GM12878 (cell line): ENCODE results near the gene RANBP17. TPM values are rescaled to one million over a fixed set of nuclear protein-coding genes. Genes with fewer than 3 reads are reported as not detected.

Experiments used
- ATAC-seq: fragments of 200-7000 bp; cut with Tn5 transposase; 3 replicates; pipeline ENCODE4 v1.9.1; 2020; ENCODE audit warnings: mild to moderate bottlenecking, moderate library complexity
- BruUV-seq: library from RNA; stranded (reverse); fragments of 400-500 nt; replicated peaks from 2 replicates; lab custom pipeline; 2021; lab: Mats Ljungman, UMichigan
- CTCF ChIA-PET: fragments of 300-600 bp; sonication (Branson Sonifier 250); formaldehyde crosslinking; extraction: SDS; loops from one replicate; lab custom pipeline; 2021; ENCODE audit warnings: inconsistent platforms; lab: Yijun Ruan, JAX
- POLR2A ChIA-PET: fragments of 350-600 bp; formaldehyde crosslinking; extraction: SDS; loops from one replicate; lab custom pipeline; 2021; ENCODE audit warnings: inconsistent platforms; lab: Charles Lee
- RAD21 ChIA-PET: fragments of 300-600 bp; sonication (Branson Sonifier 250); formaldehyde crosslinking; loops from one replicate; lab custom pipeline; 2023; ENCODE audit warnings: antibody characterized with exemption; ENCODE audit not compliant: unreplicated experiment; lab: Charles Lee
- SMC1A ChIA-PET: fragments of 300-600 bp; sonication (Branson Sonifier 250); formaldehyde crosslinking; loops from one replicate; lab custom pipeline; 2023; ENCODE audit not compliant: unreplicated experiment, uncharacterized antibody; lab: Charles Lee
- DNase-seq: peaks from one replicate; pipeline ENCODE4 v3.0.0-alpha.2; 2011; ENCODE audit warnings: low read depth, low spot score
- FAIRE-seq: peaks from 3 replicates; lab custom pipeline; 2011; peaks lifted over from hg19 to GRCh38; lab: Jason Lieb, UNC
- H2AFZ ChIP-seq: 2 replicates; pipeline ENCODE4 v1.6.0; 2011; ENCODE audit warnings: low read depth, low read length, control low read depth; ENCODE audit not compliant: control insufficient read depth
- H3K27ac ChIP-seq: 2 replicates; pipeline ENCODE4 v1.5.1; 2011; ENCODE audit warnings: control low read depth; ENCODE audit not compliant: control insufficient read depth, insufficient read depth
- H3K27me3 ChIP-seq, 2 experiments: replicated peaks in 1 of 2; 2 replicates each; pipeline versions ENCODE4 v1.6.0 to v1.6.1; 2011; ENCODE audit warnings: low read length in 1 of 2; ENCODE audit not compliant: control insufficient read depth in 2 of 2, insufficient read depth in 2 of 2
- H3K36me3 ChIP-seq, 2 experiments: 2 replicates each; pipeline ENCODE4 v1.5.1; 2011; ENCODE audit warnings: low read length in 1 of 2; ENCODE audit not compliant: control insufficient read depth in 2 of 2, insufficient read depth in 2 of 2
- H3K4me1 ChIP-seq: 2 replicates; pipeline ENCODE4 v1.6.1; 2011; ENCODE audit warnings: mild to moderate bottlenecking, low read length, moderate library complexity, mixed read lengths; ENCODE audit not compliant: control insufficient read depth, insufficient read depth
- H3K4me2 ChIP-seq: 2 replicates; pipeline ENCODE4 v1.6.0; 2011; ENCODE audit warnings: control low read depth; ENCODE audit not compliant: control insufficient read depth, insufficient read depth
- H3K4me3 ChIP-seq: fragments of 200-600 bp; sonication (generic); 2 replicates; pipeline ENCODE4 v1.5.1; 2016
- H3K79me2 ChIP-seq: 2 replicates; pipeline ENCODE4 v1.6.0; 2011; ENCODE audit warnings: low read length; ENCODE audit not compliant: control insufficient read depth, insufficient read depth
- H3K9ac ChIP-seq: 2 replicates; pipeline ENCODE4 v1.8.0; 2011; ENCODE audit warnings: low read length, control low read depth, mixed read lengths; ENCODE audit not compliant: control insufficient read depth, insufficient read depth
- H3K9me3 ChIP-seq: replicated peaks from 3 replicates; pipeline ENCODE4 v1.5.1; 2011; ENCODE audit warnings: mild to moderate bottlenecking, low read length; ENCODE audit not compliant: control insufficient read depth, insufficient read depth
- H4K20me1 ChIP-seq: 2 replicates; pipeline ENCODE4 v1.6.0; 2011; ENCODE audit not compliant: control insufficient read depth, insufficient read depth
- ATF7 ChIP-seq: fragments of 450-650 bp; IDR thresholded peaks from 2 replicates; pipeline ENCODE4 v1.6.1; 2016; ENCODE audit warnings: low read depth, mild to moderate bottlenecking
- MEF2A ChIP-seq: IDR thresholded peaks from 2 replicates; pipeline ENCODE4 v1.6.1; 2011; ENCODE audit warnings: low read depth, mild to moderate bottlenecking, low read length, moderate library complexity; ENCODE audit not compliant: insufficient read depth
- MTA3 ChIP-seq: IDR thresholded peaks from 2 replicates; pipeline ENCODE4 v1.6.1; 2012; ENCODE audit warnings: low read length, inconsistent platforms, borderline replicate concordance
- NFXL1 ChIP-seq: fragments of 450-650 bp; IDR thresholded peaks from 2 replicates; pipeline ENCODE4 v1.6.1; 2017; ENCODE audit warnings: antibody characterized with exemption, mild to moderate bottlenecking, borderline replicate concordance
- RAD51 ChIP-seq: fragments of 450-650 bp; IDR thresholded peaks from 2 replicates; pipeline ENCODE4 v1.6.1; 2016; ENCODE audit warnings: moderate library complexity, mild to moderate bottlenecking, inconsistent platforms
- SIN3A ChIP-seq: IDR thresholded peaks from 2 replicates; pipeline ENCODE4 v1.6.1; 2012; ENCODE audit warnings: low read depth, low read length, improper control_type of control experiment
- ZNF24 ChIP-seq: fragments of 450-650 bp; IDR thresholded peaks from 2 replicates; pipeline ENCODE4 v1.6.1; 2017; ENCODE audit warnings: antibody characterized with exemption, mild to moderate bottlenecking
- ZNF384 ChIP-seq: IDR thresholded peaks from 2 replicates; pipeline ENCODE4 v1.6.1; 2012; ENCODE audit warnings: low read depth, mild to moderate bottlenecking, low read length, improper control_type of control experiment, borderline replicate concordance
- WGBS: methylation state at CpG from one replicate; pipeline ENCODE4 v1.1.6; 2016; ENCODE audit warnings: low lambda C conversion rate; ENCODE audit not compliant: insufficient replicate concordance, insufficient coverage; ENCODE audit errors: missing lambda C conversion rate; 5-methylcytosine and 5-hydroxymethylcytosine counted together
- in situ Hi-C: fragments of 300-500 bp; cut with MboI; formaldehyde crosslinking; loops from 9 replicates; pipeline ENCODE4 v1.14.3; 2018; ENCODE audit warnings: mixed read lengths
- intact Hi-C: fragments of 100-400 bp; cut with micrococcal nuclease; formaldehyde crosslinking; loops from one replicate; pipeline ENCODE4 v1.14.2; 2022; ENCODE audit not compliant: unreplicated experiment
- polyA plus RNA-seq, 11 experiments: library from polyadenylated mRNA; depleted of rRNA in 4 of 11; unstranded in 6 of 11; stranded (reverse) in 5 of 11; fragments of >200 nt; fragmentation: Nextera tagmentation in 4 of 11; fragmentation: Illumina TruSeq in 1 of 11; extraction: Ambion mirVana in 4 of 11; extraction: Trizol in 1 of 11; gene quantifications; 1 replicate in 1 of 11; 2 replicates in 10 of 11; pipeline versions ENCODE4 v1.2.1 to v1.2.3, GENCODE V29; 2011 to 2016; ENCODE audit warnings: inconsistent platforms in 2 of 11, missing spikeins in 2 of 11, low read depth in 1 of 11
- total RNA-seq, 4 experiments: library from RNA; depleted of rRNA in 3 of 4; stranded (reverse); fragments of >200 nt in 3 of 4; fragmentation: Illumina TruSeq in 1 of 4; extraction: Trizol in 1 of 4; gene quantifications; 2 replicates each; pipeline versions ENCODE4 v1.2.1 to v1.2.3, GENCODE V29; 2013 to 2021
- TF ChIP-seq, protein P1 (sequence below): IDR thresholded peaks from 2 replicates; pipeline ENCODE4 v1.6.1; 2011; ENCODE audit warnings: low read depth, low read length, improper control_type of control experiment, borderline replicate concordance
- TF ChIP-seq, protein P2 (sequence below): IDR thresholded peaks from 2 replicates; pipeline ENCODE4 v1.6.1; 2011; ENCODE audit warnings: borderline replicate concordance, low read depth, mild to moderate bottlenecking, moderate library complexity, mixed read lengths, low read length; ENCODE audit not compliant: insufficient read depth; ENCODE audit errors: extremely low read length
- TF ChIP-seq, protein P3 (sequence below): fragments of 450-650 bp; IDR thresholded peaks from 2 replicates; pipeline ENCODE4 v1.6.1; 2017; ENCODE audit warnings: antibody characterized with exemption, mild to moderate bottlenecking, moderate library complexity

RANBP17 gene
- total and polyA plus RNA-seq, 10 of the 15 experiments (the other 5 are each of a cell fraction or from before 2014, with no cell fraction given): 0.10 TPM; not detected in 9

DNA sequence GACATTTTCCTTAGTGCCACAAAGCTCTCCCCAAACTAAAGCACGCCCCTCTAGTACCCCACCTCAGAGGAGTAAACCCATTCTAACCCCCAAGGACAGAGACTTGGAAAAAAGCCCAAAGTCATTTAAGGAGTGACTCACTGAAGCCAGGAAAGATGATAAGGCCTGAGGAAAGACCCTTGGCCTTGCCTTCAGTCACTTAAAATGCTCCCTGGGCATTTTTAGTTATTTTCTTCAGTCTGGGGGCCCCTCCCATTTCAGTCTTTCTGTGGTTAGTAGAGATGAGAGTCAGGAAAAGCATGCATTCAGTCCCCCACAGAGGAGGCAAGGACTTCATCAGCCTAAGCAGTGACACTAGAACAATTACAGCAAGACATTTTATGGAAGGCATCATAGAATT is 433.5 kb downstream of the RANBP17 start:
- TF ChIP-seq SIN3A (no peak), ATF7 (no peak), RAD51 (no peak), ZNF384 (no peak), ZNF24 (no peak), NFXL1 (no peak), MEF2A (no peak), MTA3 (no peak)
- TF ChIP-seq, protein P1, sequence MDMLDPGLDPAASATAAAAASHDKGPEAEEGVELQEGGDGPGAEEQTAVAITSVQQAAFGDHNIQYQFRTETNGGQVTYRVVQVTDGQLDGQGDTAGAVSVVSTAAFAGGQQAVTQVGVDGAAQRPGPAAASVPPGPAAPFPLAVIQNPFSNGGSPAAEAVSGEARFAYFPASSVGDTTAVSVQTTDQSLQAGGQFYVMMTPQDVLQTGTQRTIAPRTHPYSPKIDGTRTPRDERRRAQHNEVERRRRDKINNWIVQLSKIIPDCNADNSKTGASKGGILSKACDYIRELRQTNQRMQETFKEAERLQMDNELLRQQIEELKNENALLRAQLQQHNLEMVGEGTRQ: no peak
- TF ChIP-seq, protein P2, sequence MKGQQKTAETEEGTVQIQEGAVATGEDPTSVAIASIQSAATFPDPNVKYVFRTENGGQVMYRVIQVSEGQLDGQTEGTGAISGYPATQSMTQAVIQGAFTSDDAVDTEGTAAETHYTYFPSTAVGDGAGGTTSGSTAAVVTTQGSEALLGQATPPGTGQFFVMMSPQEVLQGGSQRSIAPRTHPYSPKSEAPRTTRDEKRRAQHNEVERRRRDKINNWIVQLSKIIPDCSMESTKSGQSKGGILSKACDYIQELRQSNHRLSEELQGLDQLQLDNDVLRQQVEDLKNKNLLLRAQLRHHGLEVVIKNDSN: no peak
- TF ChIP-seq, protein P3, sequence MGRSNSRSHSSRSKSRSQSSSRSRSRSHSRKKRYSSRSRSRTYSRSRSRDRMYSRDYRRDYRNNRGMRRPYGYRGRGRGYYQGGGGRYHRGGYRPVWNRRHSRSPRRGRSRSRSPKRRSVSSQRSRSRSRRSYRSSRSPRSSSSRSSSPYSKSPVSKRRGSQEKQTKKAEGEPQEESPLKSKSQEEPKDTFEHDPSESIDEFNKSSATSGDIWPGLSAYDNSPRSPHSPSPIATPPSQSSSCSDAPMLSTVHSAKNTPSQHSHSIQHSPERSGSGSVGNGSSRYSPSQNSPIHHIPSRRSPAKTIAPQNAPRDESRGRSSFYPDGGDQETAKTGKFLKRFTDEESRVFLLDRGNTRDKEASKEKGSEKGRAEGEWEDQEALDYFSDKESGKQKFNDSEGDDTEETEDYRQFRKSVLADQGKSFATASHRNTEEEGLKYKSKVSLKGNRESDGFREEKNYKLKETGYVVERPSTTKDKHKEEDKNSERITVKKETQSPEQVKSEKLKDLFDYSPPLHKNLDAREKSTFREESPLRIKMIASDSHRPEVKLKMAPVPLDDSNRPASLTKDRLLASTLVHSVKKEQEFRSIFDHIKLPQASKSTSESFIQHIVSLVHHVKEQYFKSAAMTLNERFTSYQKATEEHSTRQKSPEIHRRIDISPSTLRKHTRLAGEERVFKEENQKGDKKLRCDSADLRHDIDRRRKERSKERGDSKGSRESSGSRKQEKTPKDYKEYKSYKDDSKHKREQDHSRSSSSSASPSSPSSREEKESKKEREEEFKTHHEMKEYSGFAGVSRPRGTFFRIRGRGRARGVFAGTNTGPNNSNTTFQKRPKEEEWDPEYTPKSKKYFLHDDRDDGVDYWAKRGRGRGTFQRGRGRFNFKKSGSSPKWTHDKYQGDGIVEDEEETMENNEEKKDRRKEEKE: no peak
- no peak overlapping the region for H3K27ac ChIP-seq
- no peaks in the 10 kb centered on the region for H3K9me3 ChIP-seq
- in situ Hi-C loops (no loop called here), intact Hi-C loops (no loop called here)
- H2AFZ ChIP-seq: no peak overlapping the region
- H3K4me3 ChIP-seq: no peak overlapping the region
- WGBS: 0% methylated on average over 1 of the region's 1 CpG
- DNase-seq (no peak), FAIRE-seq (no peak), ATAC-seq (no peak)
- no peaks in the 10 kb centered on the region for H3K79me2 ChIP-seq
- H3K9ac ChIP-seq: no peak overlapping the region
- H3K4me2 ChIP-seq: no peak overlapping the region
- ChIA-PET RAD21 (no interaction called here), SMC1A (no interaction called here), CTCF (no interaction called here), POLR2A (interaction anchor here (0.6 kb wide), 1 partner anchor 119 kb away, joined by 3 read pairs; no protein-coding TSS in a partner anchor)
- BruUV-seq: no TSS peak
- no peaks in the 10 kb centered on the region for H3K4me1 ChIP-seq
- no peaks in the 10 kb centered on the region for H3K36me3 ChIP-seq
- no peaks in the 10 kb centered on the region for H4K20me1 ChIP-seq
- H3K27me3 ChIP-seq: peaks cover 0 to 6% of the 10 kb centered on the region in 2 experiments; a peak in 2 of 4 replicates
